Left lung (tissue), 10 donors: ENCODE results near the gene TTI1. TPM values are rescaled to one million over a fixed set of nuclear protein-coding genes. Genes with fewer than 3 reads are reported as not detected.
A peak's percentile ranks its signal among the peaks of the same experiment; 100 is the strongest.

Source experiments
- ATAC-seq: fragments of 200-7000 bp; cut with Tn5 transposase; one replicate; pipeline ENCODE4 v1.9.1; 2020; ENCODE audit warnings: moderate library complexity
- DNase-seq, 4 donors: peaks; one replicate each; pipeline ENCODE4 v3.0.0-alpha.2; 2013 to 2020
- H3K27ac ChIP-seq, 2 donors: fragments of 200-600 bp; sonication (generic) in 1 of 2; one replicate each; pipeline versions ENCODE4 v1.5.0 to v1.8.0; 2020 to 2021
- H3K27me3 ChIP-seq, 2 donors: fragments of 200-600 bp; sonication (generic) in 1 of 2; one replicate each; pipeline versions ENCODE4 v1.5.0 to v1.8.0; 2020 to 2021
- H3K36me3 ChIP-seq, 2 donors: fragments of 200-600 bp; sonication (generic) in 1 of 2; one replicate each; pipeline versions ENCODE4 v1.5.0 to v1.8.0; 2020 to 2021
- H3K4me1 ChIP-seq, 2 donors: fragments of 200-600 bp; one replicate each; pipeline ENCODE4 v1.8.0; 2021
- H3K4me3 ChIP-seq, 2 donors: fragments of 200-600 bp; sonication (generic) in 1 of 2; one replicate each; pipeline versions ENCODE4 v1.5.0 to v1.8.0; 2020 to 2021; ENCODE audit warnings: mild to moderate bottlenecking in 1 of 2
- H3K9me3 ChIP-seq, 2 donors: fragments of 200-600 bp; sonication (generic) in 1 of 2; one replicate each; pipeline versions ENCODE4 v1.5.0 to v1.8.0; 2020 to 2021
- CTCF ChIP-seq, 2 donors: fragments of 200-600 bp; sonication (generic) in 1 of 2; IDR thresholded peaks; one replicate each; pipeline versions ENCODE4 v1.5.0 to v1.8.0; 2021; ENCODE audit warnings: antibody characterized with exemption in 2 of 2
- intact Hi-C, 2 donors: fragments of 100-400 bp; cut with DNase I; formaldehyde crosslinking; loops; one replicate each; pipeline versions ENCODE4 v1.11.2 to v1.14.2; 2022
- polyA plus RNA-seq, 6 donors: library from polyadenylated mRNA; unstranded; fragments of 120-200 nt; gene quantifications; one replicate each; pipeline ENCODE4 v1.2.1, GENCODE V29; 2013; ENCODE audit not compliant: insufficient read length in 6 of 6
- total RNA-seq, 2 donors: library from RNA; stranded (reverse); fragmentation: NEBNext Ultra II Directional; extraction: Animal tissue kit (Norgen Biotek cat#: 25700); gene quantifications; one replicate each; pipeline ENCODE4 v1.2.1, GENCODE V29; 2021
- donor health status: DM: no; HTN: yes; CAD: no.
- donor health status: DM: no; HTN: no; CAD: no.

Gene TTI1
- total and polyA plus RNA-seq, 8 donors = 16.9 to 32.5 (median 29.6) TPM

- peaks cover 0 to 3% of the 10 kb centered on the region in 2 donors for H3K9me3 ChIP-seq
- peaks cover 0 to 4% of the 10 kb centered on the region in 2 donors for H3K27me3 ChIP-seq
- H3K4me3 ChIP-seq = no peak overlapping the region
- H3K27ac ChIP-seq = no peak overlapping the region
- DNase-seq (no peak), ATAC-seq (peak; percentile 69)
- TF ChIP-seq CTCF (IDR thresholded peaks at IDR 0.05) = no peak
- intact Hi-C loops = no loop called here
- H3K36me3 ChIP-seq = no peaks in the 10 kb centered on the region
- H3K4me1 ChIP-seq = no peaks in the 10 kb centered on the region
Measured at GRCh38 chr20:37943033-37943432, 90.2 kb downstream of the TTI1 start.

GRCh38 chr20:37941992-37942391, 91.3 kb downstream of the TTI1 start:
- TF ChIP-seq CTCF (IDR thresholded peaks at IDR 0.05) = no peak
- no peaks in the 10 kb centered on the region for H3K36me3 ChIP-seq
- no peak overlapping the region for H3K4me3 ChIP-seq
- DNase-seq (no peak), ATAC-seq (no peak)
- H3K27me3 ChIP-seq = peaks cover 0 to 4% of the 10 kb centered on the region in 2 donors
- H3K9me3 ChIP-seq = peaks cover 0 to 3% of the 10 kb centered on the region in 2 donors
- no peak overlapping the region for H3K27ac ChIP-seq
- intact Hi-C loops = no loop called here
- no peaks in the 10 kb centered on the region for H3K4me1 ChIP-seq

- no peaks in the 10 kb centered on the region for H3K4me1 ChIP-seq
- intact Hi-C loops = no loop called here
- H3K27me3 ChIP-seq = peaks cover 0 to 4% of the 10 kb centered on the region in 2 donors
- peaks cover 0 to 3% of the 10 kb centered on the region in 2 donors for H3K9me3 ChIP-seq
- no peak for TF ChIP-seq CTCF (IDR thresholded peaks at IDR 0.05)
- H3K27ac ChIP-seq = no peak overlapping the region
- H3K4me3 ChIP-seq = no peak overlapping the region
- DNase-seq = no peak
- no peak for ATAC-seq
- H3K36me3 ChIP-seq = no peaks in the 10 kb centered on the region
Measured at GRCh38 chr20:37941332-37941731, 91.9 kb downstream of the TTI1 start.

- ATAC-seq (no peak), DNase-seq (no peak)
- no peaks in the 10 kb centered on the region for H3K4me1 ChIP-seq
- H3K9me3 ChIP-seq = peaks cover 0 to 3% of the 10 kb centered on the region in 2 donors
- H3K36me3 ChIP-seq = no peaks in the 10 kb centered on the region
- intact Hi-C loops = no loop called here
- H3K27me3 ChIP-seq = peaks cover 0 to 4% of the 10 kb centered on the region in 2 donors
- H3K4me3 ChIP-seq = no peak overlapping the region
- no peak overlapping the region for H3K27ac ChIP-seq
- no peak for TF ChIP-seq CTCF (IDR thresholded peaks at IDR 0.05)
Measured at GRCh38 chr20:37940858-37941257, 92.4 kb downstream of the TTI1 start.

- DNase-seq (no peak), ATAC-seq (no peak)
- Histone ChIP-seq H3K4me3 (no peak overlapping the region), H3K27ac (no peak overlapping the region), H3K27me3 (peaks cover 0 to 2% of the 10 kb centered on the region in 2 donors), H3K36me3 (no peaks in the 10 kb centered on the region), H3K4me1 (no peaks in the 10 kb centered on the region), H3K9me3 (peaks cover 0 to 3% of the 10 kb centered on the region in 2 donors)
- intact Hi-C loops = no loop called here
- TF ChIP-seq CTCF (IDR thresholded peaks at IDR 0.05) = no peak
Measured at GRCh38 chr20:37939701-37940560, 93.3 kb downstream of the TTI1 start.
